ENCODE measurements around the gene CLCN4.

Gene CLCN4

DNA sequence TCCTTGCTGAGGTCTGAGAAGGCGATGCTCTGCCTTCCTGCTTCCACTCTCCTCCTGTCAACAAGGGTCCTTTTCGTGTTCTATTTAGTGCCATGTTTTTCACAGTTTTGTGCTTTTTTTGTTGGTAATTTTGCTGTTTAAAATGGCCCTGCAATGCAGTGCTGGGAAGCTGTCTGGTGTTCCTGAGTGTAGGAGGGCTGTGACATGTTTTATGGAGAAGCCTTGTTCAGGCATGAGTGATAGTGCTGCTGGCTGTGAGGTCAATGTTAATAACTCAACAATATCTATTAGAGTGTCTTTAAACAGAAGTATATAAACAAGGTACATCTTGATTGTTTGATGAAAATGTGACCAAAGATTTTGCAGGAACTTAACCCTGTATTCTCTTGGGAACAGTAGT, 27.6 kb downstream of the CLCN4 start:
- TF ChIP-seq POLR2AphosphoS5 (IDR thresholded peaks at IDR 0.05; ENCODE audit: low read depth, low read length), result no peak
- no peak for TF ChIP-seq POU2F2 (IDR thresholded peaks at IDR 0.05; ENCODE audit: low read depth, low read length)
- no peak for TF ChIP-seq PAX5 (IDR thresholded peaks at IDR 0.05; ENCODE audit: insufficient read depth, low read length, severe bottlenecking)
- TF ChIP-seq TAF1 (IDR thresholded peaks at IDR 0.05; ENCODE audit: low read depth, low read length), result no peak
- TF ChIP-seq SPI1 (IDR thresholded peaks at IDR 0.05; ENCODE audit: low read depth, low read length), result no peak
- TF ChIP-seq POLR2A (IDR thresholded peaks at IDR 0.05; ENCODE audit: low read depth, low read length), result no peak
- DNase-seq (ENCODE audit: insufficient read length, low spot score) (no peak), FAIRE-seq (no peak)

DNA sequence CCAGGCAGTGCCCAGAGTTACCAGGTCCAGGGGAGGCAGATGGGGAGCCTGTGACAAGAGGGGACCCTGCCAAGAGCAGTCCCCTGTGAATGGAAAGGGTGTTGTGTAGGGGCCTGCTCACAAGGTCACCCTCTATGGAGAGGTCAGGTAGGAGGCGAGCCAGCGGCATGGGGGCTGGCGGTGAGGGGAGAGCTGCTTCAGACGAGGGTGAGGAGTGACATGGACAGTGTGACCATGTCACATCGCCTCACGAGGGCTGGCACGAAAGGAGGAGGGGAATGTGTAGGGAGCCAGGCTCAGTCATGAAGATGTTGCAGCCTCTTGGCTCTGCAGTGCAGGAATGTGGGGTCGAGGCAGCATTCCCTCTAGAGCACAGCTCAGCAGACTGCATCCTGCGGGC, 29.6 kb downstream of the CLCN4 start:
- FAIRE-seq (no peak), DNase-seq (ENCODE audit: insufficient read length, low spot score) (no peak)
- TF ChIP-seq SPI1 (IDR thresholded peaks at IDR 0.05; ENCODE audit: low read depth, low read length) (no peak), POU2F2 (IDR thresholded peaks at IDR 0.05; ENCODE audit: low read depth, low read length) (no peak), POLR2A (IDR thresholded peaks at IDR 0.05; ENCODE audit: low read depth, low read length) (no peak), PAX5 (IDR thresholded peaks at IDR 0.05; ENCODE audit: insufficient read depth, low read length, severe bottlenecking) (no peak), TAF1 (IDR thresholded peaks at IDR 0.05; ENCODE audit: low read depth, low read length) (no peak), POLR2AphosphoS5 (IDR thresholded peaks at IDR 0.05; ENCODE audit: low read depth, low read length) (no peak)

- FAIRE-seq (no peak), DNase-seq (ENCODE audit: insufficient read length, low spot score) (no peak)
- TF ChIP-seq SPI1 (IDR thresholded peaks at IDR 0.05; ENCODE audit: low read depth, low read length), result no peak
- no peak for TF ChIP-seq POLR2AphosphoS5 (IDR thresholded peaks at IDR 0.05; ENCODE audit: low read depth, low read length)
- TF ChIP-seq POU2F2 (IDR thresholded peaks at IDR 0.05; ENCODE audit: low read depth, low read length), result no peak
- no peak for TF ChIP-seq PAX5 (IDR thresholded peaks at IDR 0.05; ENCODE audit: insufficient read depth, low read length, severe bottlenecking)
- no peak for TF ChIP-seq POLR2A (IDR thresholded peaks at IDR 0.05; ENCODE audit: low read depth, low read length)
- TF ChIP-seq TAF1 (IDR thresholded peaks at IDR 0.05; ENCODE audit: low read depth, low read length), result no peak
Observed at GRCh38 chrX:10187421-10187820, 30.6 kb downstream of the CLCN4 start.

DNA sequence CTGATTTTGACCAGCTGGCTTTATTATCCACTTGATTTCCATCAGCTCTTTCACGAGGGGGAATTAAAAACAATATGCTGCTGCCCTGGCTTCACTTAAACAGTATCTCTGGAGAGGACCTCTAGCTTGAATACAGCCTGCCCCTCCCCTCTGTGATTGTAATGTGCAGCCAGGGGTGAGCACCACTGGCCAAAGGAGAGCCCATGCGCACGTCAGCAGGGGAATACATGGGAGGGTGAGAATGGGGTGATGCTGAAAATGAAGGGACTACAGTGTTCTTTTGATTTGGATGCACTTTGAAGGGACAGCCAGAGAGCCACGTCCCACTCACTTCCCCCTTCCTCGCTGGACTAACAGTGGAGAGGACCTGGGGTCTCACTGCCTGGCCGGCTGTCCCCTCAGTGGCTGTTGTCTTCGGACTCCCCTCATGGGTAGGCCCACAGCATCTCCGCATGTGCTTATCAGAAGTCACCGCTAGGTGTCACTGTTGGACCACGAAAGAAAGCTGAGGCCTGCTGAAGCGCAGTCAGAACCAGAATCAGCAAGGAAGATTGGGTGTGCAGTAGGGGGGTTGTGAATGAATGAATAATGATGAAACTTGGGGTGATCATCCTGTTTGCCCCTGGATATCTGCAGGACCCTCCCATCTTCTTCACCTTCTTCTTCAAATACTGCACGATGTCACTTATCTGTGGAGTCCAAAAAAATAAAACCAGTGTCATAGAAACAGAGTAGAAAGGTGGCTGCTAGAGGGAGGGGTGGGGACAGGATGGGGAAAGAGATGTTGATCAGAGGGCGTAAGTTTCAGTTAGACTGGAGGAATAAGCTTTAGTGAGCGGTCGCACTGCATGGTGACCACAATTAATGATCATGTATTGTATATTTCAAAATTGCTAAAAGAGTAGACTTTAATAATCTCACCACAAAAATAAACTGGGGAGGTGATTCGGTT, 32.8 kb downstream of the CLCN4 start:
- FAIRE-seq (peak; percentile 89), DNase-seq (ENCODE audit: insufficient read length, low spot score) (no peak)
- TF ChIP-seq SPI1 (IDR thresholded peaks at IDR 0.05; ENCODE audit: low read depth, low read length), result no peak
- TF ChIP-seq POLR2A (IDR thresholded peaks at IDR 0.05; ENCODE audit: low read depth, low read length), result no peak
- TF ChIP-seq POU2F2 (IDR thresholded peaks at IDR 0.05; ENCODE audit: low read depth, low read length), result no peak
- TF ChIP-seq POLR2AphosphoS5 (IDR thresholded peaks at IDR 0.05; ENCODE audit: low read depth, low read length), result no peak
- no peak for TF ChIP-seq TAF1 (IDR thresholded peaks at IDR 0.05; ENCODE audit: low read depth, low read length)
- no peak for TF ChIP-seq PAX5 (IDR thresholded peaks at IDR 0.05; ENCODE audit: insufficient read depth, low read length, severe bottlenecking)

DNA sequence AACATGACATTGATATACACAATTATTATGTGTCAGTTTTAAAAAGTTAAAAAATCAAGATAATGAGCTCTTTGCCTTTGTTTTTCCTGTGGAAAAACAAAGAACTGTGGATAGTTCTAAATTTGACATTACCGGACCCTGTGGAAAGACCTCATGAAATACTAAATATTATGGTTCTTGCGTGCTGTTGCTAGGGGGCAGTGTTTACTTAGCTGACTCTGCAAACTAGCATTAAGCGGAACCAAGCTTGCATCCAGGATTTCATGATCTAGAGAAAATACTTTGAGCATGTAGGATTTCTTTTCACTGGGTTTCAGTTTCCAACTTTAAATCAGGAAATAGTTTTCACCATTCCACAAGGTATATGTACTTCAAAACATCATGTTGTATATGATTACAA, 33.6 kb downstream of the CLCN4 start:
- no peak for DNase-seq (ENCODE audit: insufficient read length, low spot score)
- FAIRE-seq, result peak; percentile 72
- TF ChIP-seq POLR2A (IDR thresholded peaks at IDR 0.05; ENCODE audit: low read depth, low read length), result no peak
- TF ChIP-seq TAF1 (IDR thresholded peaks at IDR 0.05; ENCODE audit: low read depth, low read length), result no peak
- TF ChIP-seq POU2F2 (IDR thresholded peaks at IDR 0.05; ENCODE audit: low read depth, low read length), result no peak
- TF ChIP-seq PAX5 (IDR thresholded peaks at IDR 0.05; ENCODE audit: insufficient read depth, low read length, severe bottlenecking), result no peak
- TF ChIP-seq POLR2AphosphoS5 (IDR thresholded peaks at IDR 0.05; ENCODE audit: low read depth, low read length), result no peak
- TF ChIP-seq SPI1 (IDR thresholded peaks at IDR 0.05; ENCODE audit: low read depth, low read length), result no peak

DNA sequence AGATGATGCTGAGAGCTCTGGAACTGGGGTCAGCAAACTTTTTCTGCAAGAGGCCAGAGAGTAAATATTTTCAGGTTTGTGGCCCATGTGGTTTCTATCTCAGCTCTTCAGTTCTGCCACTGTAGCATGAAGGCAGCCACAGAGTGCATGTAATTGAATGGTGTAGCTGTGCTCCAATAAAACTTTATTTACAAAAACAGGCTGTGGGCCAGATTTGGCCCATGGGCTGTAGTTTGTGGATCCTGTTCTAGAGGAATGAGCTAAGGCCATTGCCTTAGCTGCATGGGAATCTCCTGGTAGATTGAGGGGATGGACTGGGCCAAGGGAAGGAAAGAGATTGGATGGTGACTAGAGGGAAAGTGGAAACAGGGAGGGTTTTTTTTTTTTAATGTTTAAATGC, 36.8 kb downstream of the CLCN4 start:
- FAIRE-seq (no peak), DNase-seq (ENCODE audit: insufficient read length, low spot score) (no peak)
- no peak for TF ChIP-seq POLR2A (IDR thresholded peaks at IDR 0.05; ENCODE audit: low read depth, low read length)
- no peak for TF ChIP-seq TAF1 (IDR thresholded peaks at IDR 0.05; ENCODE audit: low read depth, low read length)
- TF ChIP-seq PAX5 (IDR thresholded peaks at IDR 0.05; ENCODE audit: insufficient read depth, low read length, severe bottlenecking), result no peak
- no peak for TF ChIP-seq SPI1 (IDR thresholded peaks at IDR 0.05; ENCODE audit: low read depth, low read length)
- TF ChIP-seq POU2F2 (IDR thresholded peaks at IDR 0.05; ENCODE audit: low read depth, low read length), result no peak
- no peak for TF ChIP-seq POLR2AphosphoS5 (IDR thresholded peaks at IDR 0.05; ENCODE audit: low read depth, low read length)

- no peak for TF ChIP-seq TAF1 (IDR thresholded peaks at IDR 0.05; ENCODE audit: low read depth, low read length)
- no peak for TF ChIP-seq PAX5 (IDR thresholded peaks at IDR 0.05; ENCODE audit: insufficient read depth, low read length, severe bottlenecking)
- TF ChIP-seq POLR2A (IDR thresholded peaks at IDR 0.05; ENCODE audit: low read depth, low read length), result no peak
- no peak for TF ChIP-seq POLR2AphosphoS5 (IDR thresholded peaks at IDR 0.05; ENCODE audit: low read depth, low read length)
- TF ChIP-seq POU2F2 (IDR thresholded peaks at IDR 0.05; ENCODE audit: low read depth, low read length), result no peak
- TF ChIP-seq SPI1 (IDR thresholded peaks at IDR 0.05; ENCODE audit: low read depth, low read length), result no peak
- FAIRE-seq, result no peak
- no peak for DNase-seq (ENCODE audit: insufficient read length, low spot score)
Observed at GRCh38 chrX:10195425-10195824, 38.6 kb downstream of the CLCN4 start.

- FAIRE-seq (no peak), DNase-seq (ENCODE audit: insufficient read length, low spot score) (no peak)
- TF ChIP-seq SPI1 (IDR thresholded peaks at IDR 0.05; ENCODE audit: low read depth, low read length) (no peak), TAF1 (IDR thresholded peaks at IDR 0.05; ENCODE audit: low read depth, low read length) (no peak), POU2F2 (IDR thresholded peaks at IDR 0.05; ENCODE audit: low read depth, low read length) (no peak), PAX5 (IDR thresholded peaks at IDR 0.05; ENCODE audit: insufficient read depth, low read length, severe bottlenecking) (no peak), POLR2AphosphoS5 (IDR thresholded peaks at IDR 0.05; ENCODE audit: low read depth, low read length) (no peak)
Observed at GRCh38 chrX:10195947-10196346, 39.2 kb downstream of the CLCN4 start.
